Neural cell (in vitro differentiated cells): ENCODE measurements around the gene WDFY1. TPM values are rescaled to one million over a fixed set of nuclear protein-coding genes. Genes with fewer than 3 reads are reported as not detected.

Experiments
- H2AFZ ChIP-seq: fragments of 200-600, 300-800 bp; sonication (generic), shearing (Covaris generic); 2 replicates; pipeline ENCODE4 v1.6.0; 2014; ENCODE audit warnings: low read depth, mild to moderate bottlenecking, antibody characterized with exemption, low read length, moderate library complexity
- H3F3A ChIP-seq: fragments of 200-600 bp; shearing (Covaris generic); 2 replicates; pipeline ENCODE4 v1.6.1; 2016; ENCODE audit warnings: mild to moderate bottlenecking, moderate library complexity, mixed read lengths, antibody characterized with exemption, low read length; ENCODE audit not compliant: insufficient read depth, poor library complexity, severe bottlenecking
- H3K27ac ChIP-seq: fragments of 200-600, 300-800 bp; sonication (generic), shearing (Covaris generic); 2 replicates; pipeline ENCODE4 v1.5.1; 2014; ENCODE audit warnings: mild to moderate bottlenecking, low read length, moderate library complexity
- H3K27me3 ChIP-seq: fragments of 300-800, 200-600 bp; sonication (generic), shearing (Covaris generic); 2 replicates; pipeline ENCODE4 v1.6.0; 2014; ENCODE audit warnings: mild to moderate bottlenecking, low read depth, low read length, moderate library complexity; ENCODE audit not compliant: insufficient read depth
- H3K36me3 ChIP-seq: fragments of 300-800, 200-600 bp; sonication (generic), shearing (Covaris generic); 2 replicates; pipeline ENCODE4 v1.5.1; 2014; ENCODE audit warnings: mild to moderate bottlenecking, antibody characterized with exemption, low read length, moderate library complexity; ENCODE audit not compliant: insufficient read depth
- H3K4me2 ChIP-seq: fragments of 300-800, 200-600 bp; sonication (generic), shearing (Covaris generic); 2 replicates; pipeline ENCODE4 v1.6.0; 2014; ENCODE audit warnings: mild to moderate bottlenecking, low read length
- H3K4me3 ChIP-seq: fragments of 300-800, 200-600 bp; sonication (generic), shearing (Covaris generic); 2 replicates; pipeline ENCODE4 v1.5.1; 2014; ENCODE audit warnings: mild to moderate bottlenecking, low read length, moderate library complexity
- H3K79me2 ChIP-seq: fragments of 200-600 bp; shearing (Covaris generic); replicated peaks from 2 replicates; pipeline ENCODE4 v1.6.0; 2014; ENCODE audit warnings: mild to moderate bottlenecking, low read length, moderate library complexity; ENCODE audit not compliant: insufficient read depth
- H3K9ac ChIP-seq: fragments of 300-800, 200-600 bp; sonication (generic), shearing (Covaris generic); 2 replicates; pipeline ENCODE4 v1.6.1; 2016; ENCODE audit warnings: mild to moderate bottlenecking, low read length, mixed read lengths
- H3K9me2 ChIP-seq: fragments of 200-600 bp; shearing (Covaris generic); 2 replicates; pipeline ENCODE4 v1.6.1; 2016; ENCODE audit warnings: mild to moderate bottlenecking, low read length, mixed read lengths; ENCODE audit not compliant: insufficient read depth
- H3K9me3 ChIP-seq: fragments of 200-600, 300-800 bp; sonication (generic), shearing (Covaris generic); 2 replicates; pipeline ENCODE4 v1.6.1; 2016; ENCODE audit warnings: mild to moderate bottlenecking, mixed run types, low read length, moderate library complexity, mixed read lengths
- H4K20me1 ChIP-seq: fragments of 200-600 bp; shearing (Covaris generic); 2 replicates; pipeline ENCODE4 v1.6.1; 2016; ENCODE audit warnings: mild to moderate bottlenecking, mixed run types; ENCODE audit not compliant: insufficient read depth
- EP300 ChIP-seq: fragments of 450-650 bp; conservative IDR thresholded peaks from 2 replicates; pipeline ENCODE4 v1.6.1; 2014; ENCODE audit warnings: antibody characterized with exemption, mild to moderate bottlenecking, moderate library complexity; ENCODE audit not compliant: poor library complexity, severe bottlenecking
- EZH2 ChIP-seq: fragments of 200-600, 300-800 bp; shearing (Covaris generic), sonication (generic); IDR thresholded peaks from 2 replicates; pipeline ENCODE4 v1.6.1; 2014; ENCODE audit warnings: antibody characterized with exemption, low read length, borderline replicate concordance, mild to moderate bottlenecking; ENCODE audit not compliant: insufficient read depth, poor library complexity, severe bottlenecking
- MXI1 ChIP-seq: fragments of 450-650 bp; conservative IDR thresholded peaks from 2 replicates; pipeline ENCODE4 v1.6.1; 2014; ENCODE audit warnings: antibody characterized with exemption, mild to moderate bottlenecking; ENCODE audit not compliant: poor library complexity, severe bottlenecking
- POLR2AphosphoS5 ChIP-seq: IDR thresholded peaks from 2 replicates; pipeline ENCODE4 v1.6.1; 2012
- RAD21 ChIP-seq: fragments of 450-650 bp; conservative IDR thresholded peaks from 2 replicates; pipeline ENCODE4 v1.6.1; 2014; ENCODE audit warnings: antibody characterized with exemption, mild to moderate bottlenecking, moderate library complexity
- SMC3 ChIP-seq: fragments of 450-650 bp; conservative IDR thresholded peaks from 2 replicates; pipeline ENCODE4 v1.6.1; 2014; ENCODE audit warnings: antibody characterized with exemption, mild to moderate bottlenecking, moderate library complexity; ENCODE audit not compliant: poor library complexity
- TAF1 ChIP-seq: IDR thresholded peaks from 2 replicates; pipeline ENCODE4 v1.6.1; 2012; ENCODE audit warnings: low read depth
- polyA plus RNA-seq: library from polyadenylated mRNA; depleted of rRNA; stranded (reverse); fragments of >200 nt; gene quantifications from 2 replicates; pipeline ENCODE4 v1.2.3, GENCODE V29; 2014
- TF ChIP-seq, protein P1 (sequence below): IDR thresholded peaks from 2 replicates; pipeline ENCODE4 v1.6.1; 2012; ENCODE audit warnings: borderline replicate concordance
- TF ChIP-seq, protein P2 (sequence below): fragments of 450-650 bp; IDR thresholded peaks from 2 replicates; pipeline ENCODE4 v1.5.1; 2014; ENCODE audit warnings: antibody characterized with exemption, mild to moderate bottlenecking, moderate library complexity; ENCODE audit not compliant: poor library complexity, severe bottlenecking

The WDFY1 gene
- polyA plus RNA-seq, 1 donor from 2014 or later: 49.4 TPM

DNA sequence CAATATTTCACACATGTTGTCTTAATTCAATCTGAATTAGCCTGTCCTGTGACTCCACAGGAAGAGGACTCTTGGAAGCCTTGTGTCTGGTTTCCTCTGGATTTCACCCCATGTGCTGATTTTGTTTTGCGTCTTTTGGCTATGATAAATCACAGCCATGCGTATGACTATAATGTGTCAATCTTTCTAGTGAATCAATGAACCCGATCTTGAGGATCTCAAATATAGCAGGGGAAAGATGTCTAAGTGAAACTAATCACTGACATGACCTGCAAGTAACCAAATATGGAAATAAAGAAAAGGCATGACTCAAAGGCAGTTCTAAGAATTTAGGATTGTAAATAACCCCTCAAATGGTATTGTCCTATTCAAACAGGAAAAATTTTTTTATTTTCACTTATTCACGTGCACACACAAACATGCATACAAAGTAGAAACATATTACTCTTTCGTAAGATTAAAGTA, 8.2 kb downstream of the WDFY1 start:
- no peaks in the 10 kb centered on the region for H3K9me3 ChIP-seq
- H3K4me2 ChIP-seq: no peak overlapping the region
- no peaks in the 10 kb centered on the region for H3K9me2 ChIP-seq
- TF ChIP-seq TAF1 (no peak), MXI1 (no peak), RAD21 (no peak), POLR2AphosphoS5 (no peak), EZH2 (no peak), SMC3 (no peak), EP300 (no peak)
- TF ChIP-seq, protein P1, sequence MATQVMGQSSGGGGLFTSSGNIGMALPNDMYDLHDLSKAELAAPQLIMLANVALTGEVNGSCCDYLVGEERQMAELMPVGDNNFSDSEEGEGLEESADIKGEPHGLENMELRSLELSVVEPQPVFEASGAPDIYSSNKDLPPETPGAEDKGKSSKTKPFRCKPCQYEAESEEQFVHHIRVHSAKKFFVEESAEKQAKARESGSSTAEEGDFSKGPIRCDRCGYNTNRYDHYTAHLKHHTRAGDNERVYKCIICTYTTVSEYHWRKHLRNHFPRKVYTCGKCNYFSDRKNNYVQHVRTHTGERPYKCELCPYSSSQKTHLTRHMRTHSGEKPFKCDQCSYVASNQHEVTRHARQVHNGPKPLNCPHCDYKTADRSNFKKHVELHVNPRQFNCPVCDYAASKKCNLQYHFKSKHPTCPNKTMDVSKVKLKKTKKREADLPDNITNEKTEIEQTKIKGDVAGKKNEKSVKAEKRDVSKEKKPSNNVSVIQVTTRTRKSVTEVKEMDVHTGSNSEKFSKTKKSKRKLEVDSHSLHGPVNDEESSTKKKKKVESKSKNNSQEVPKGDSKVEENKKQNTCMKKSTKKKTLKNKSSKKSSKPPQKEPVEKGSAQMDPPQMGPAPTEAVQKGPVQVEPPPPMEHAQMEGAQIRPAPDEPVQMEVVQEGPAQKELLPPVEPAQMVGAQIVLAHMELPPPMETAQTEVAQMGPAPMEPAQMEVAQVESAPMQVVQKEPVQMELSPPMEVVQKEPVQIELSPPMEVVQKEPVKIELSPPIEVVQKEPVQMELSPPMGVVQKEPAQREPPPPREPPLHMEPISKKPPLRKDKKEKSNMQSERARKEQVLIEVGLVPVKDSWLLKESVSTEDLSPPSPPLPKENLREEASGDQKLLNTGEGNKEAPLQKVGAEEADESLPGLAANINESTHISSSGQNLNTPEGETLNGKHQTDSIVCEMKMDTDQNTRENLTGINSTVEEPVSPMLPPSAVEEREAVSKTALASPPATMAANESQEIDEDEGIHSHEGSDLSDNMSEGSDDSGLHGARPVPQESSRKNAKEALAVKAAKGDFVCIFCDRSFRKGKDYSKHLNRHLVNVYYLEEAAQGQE: no peak
- TF ChIP-seq, protein P2, sequence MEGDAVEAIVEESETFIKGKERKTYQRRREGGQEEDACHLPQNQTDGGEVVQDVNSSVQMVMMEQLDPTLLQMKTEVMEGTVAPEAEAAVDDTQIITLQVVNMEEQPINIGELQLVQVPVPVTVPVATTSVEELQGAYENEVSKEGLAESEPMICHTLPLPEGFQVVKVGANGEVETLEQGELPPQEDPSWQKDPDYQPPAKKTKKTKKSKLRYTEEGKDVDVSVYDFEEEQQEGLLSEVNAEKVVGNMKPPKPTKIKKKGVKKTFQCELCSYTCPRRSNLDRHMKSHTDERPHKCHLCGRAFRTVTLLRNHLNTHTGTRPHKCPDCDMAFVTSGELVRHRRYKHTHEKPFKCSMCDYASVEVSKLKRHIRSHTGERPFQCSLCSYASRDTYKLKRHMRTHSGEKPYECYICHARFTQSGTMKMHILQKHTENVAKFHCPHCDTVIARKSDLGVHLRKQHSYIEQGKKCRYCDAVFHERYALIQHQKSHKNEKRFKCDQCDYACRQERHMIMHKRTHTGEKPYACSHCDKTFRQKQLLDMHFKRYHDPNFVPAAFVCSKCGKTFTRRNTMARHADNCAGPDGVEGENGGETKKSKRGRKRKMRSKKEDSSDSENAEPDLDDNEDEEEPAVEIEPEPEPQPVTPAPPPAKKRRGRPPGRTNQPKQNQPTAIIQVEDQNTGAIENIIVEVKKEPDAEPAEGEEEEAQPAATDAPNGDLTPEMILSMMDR: no peak
- no peaks in the 10 kb centered on the region for H3F3A ChIP-seq
- H3K27ac ChIP-seq: no peak overlapping the region
- H3K9ac ChIP-seq: no peak overlapping the region
- peaks cover 2% of the 10 kb centered on the region for H3K79me2 ChIP-seq
- H3K4me3 ChIP-seq: no peak overlapping the region
- no peaks in the 10 kb centered on the region for H3K27me3 ChIP-seq
- no peaks in the 10 kb centered on the region for H4K20me1 ChIP-seq
- H2AFZ ChIP-seq: no peak overlapping the region
- no peaks in the 10 kb centered on the region for H3K36me3 ChIP-seq

DNA sequence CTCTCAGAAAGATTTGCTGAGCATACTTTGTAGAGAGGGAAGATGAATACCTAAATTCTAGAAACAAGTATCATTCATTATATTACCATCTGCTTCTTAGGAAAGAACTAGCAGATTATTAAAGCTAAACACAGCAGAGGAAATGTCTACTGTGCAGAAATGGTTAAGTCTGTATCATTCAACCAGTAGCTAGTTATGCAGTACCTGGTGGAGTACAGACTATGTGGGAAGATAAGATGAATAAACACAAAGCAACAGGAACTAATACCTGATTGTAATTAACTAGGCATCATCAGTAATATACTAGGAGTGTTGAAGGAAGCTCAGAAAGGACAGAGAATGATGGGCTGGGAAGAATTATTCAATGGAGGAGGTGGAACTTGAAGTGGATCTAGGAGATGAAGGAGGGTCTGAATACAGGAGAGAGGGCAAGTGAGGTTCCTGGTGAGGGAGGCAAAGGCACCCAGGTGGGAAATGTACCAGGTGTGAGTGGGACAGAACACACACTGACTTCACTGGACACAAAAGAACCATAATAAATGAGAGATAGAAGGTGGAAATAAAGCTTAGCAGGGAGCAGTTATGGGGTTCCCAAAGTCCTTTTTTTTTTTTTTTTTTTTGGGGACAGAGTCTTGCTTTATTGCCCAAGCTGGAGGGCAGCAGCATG, 9.5 kb downstream of the WDFY1 start:
- H4K20me1 ChIP-seq: no peaks in the 10 kb centered on the region
- H3K79me2 ChIP-seq: no peaks in the 10 kb centered on the region
- H3F3A ChIP-seq: no peaks in the 10 kb centered on the region
- H3K36me3 ChIP-seq: no peaks in the 10 kb centered on the region
- no peaks in the 10 kb centered on the region for H3K9me3 ChIP-seq
- TF ChIP-seq EZH2 (no peak), TAF1 (no peak), EP300 (no peak), MXI1 (no peak)
- TF ChIP-seq, protein P2: no peak
- TF ChIP-seq, protein P1: no peak
- no peaks in the 10 kb centered on the region for H3K27me3 ChIP-seq
- no peak overlapping the region for H3K9ac ChIP-seq
- no peak overlapping the region for H3K4me2 ChIP-seq
- H2AFZ ChIP-seq: no peak overlapping the region
- no peak overlapping the region for H3K4me3 ChIP-seq
- H3K27ac ChIP-seq: no peak overlapping the region
- H3K9me2 ChIP-seq: no peaks in the 10 kb centered on the region
